WTC11 (cell line): ENCODE measurements around the gene NRF1.

ENCODE experiments used
- CTCF ChIP-seq: fragments of 200-600 bp; IDR thresholded peaks from 2 replicates; pipeline ENCODE4 v1.8.0; 2022; ENCODE audit warnings: antibody characterized with exemption
- ESRRA ChIP-seq: sonication (generic); formaldehyde crosslinking; IDR thresholded peaks from 2 replicates; pipeline ENCODE4 v1.8.1; 2022; ENCODE audit warnings: mild to moderate bottlenecking, missing genetic modification reagents, borderline replicate concordance
- MAX ChIP-seq: sonication (generic); formaldehyde crosslinking; IDR thresholded peaks from 2 replicates; pipeline ENCODE4 v1.8.0; 2022; ENCODE audit warnings: mild to moderate bottlenecking, missing genetic modification reagents

DNA sequence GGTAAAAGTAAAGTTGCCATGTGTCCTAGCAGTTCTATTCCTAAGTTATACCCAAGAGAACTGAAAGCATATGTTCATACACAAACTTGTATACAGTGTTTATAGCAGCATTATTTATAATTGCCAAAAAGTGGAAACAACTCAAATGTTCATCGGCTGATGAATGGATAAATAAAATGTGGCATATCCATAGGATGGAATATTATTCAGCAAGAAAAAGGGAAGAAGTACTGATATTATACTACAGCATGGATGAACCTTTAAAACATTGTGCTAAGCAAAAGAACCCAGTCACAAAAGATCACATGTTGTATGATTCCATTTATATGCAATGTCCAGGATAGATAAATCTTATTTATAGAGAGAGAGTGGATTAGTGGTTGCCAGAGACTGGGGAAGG is 68.9 kb downstream of the NRF1 start:
- TF ChIP-seq CTCF (no peak), MAX (no peak), ESRRA (no peak)
